HepG2 (cell line): Measurements from ENCODE around the gene GTF2F2. TPM values are rescaled to one million over a fixed set of nuclear protein-coding genes. Genes with fewer than 3 reads are reported as not detected.

ENCODE experiments used
- ARID4A ChIP-seq: sonication (generic); formaldehyde crosslinking; IDR thresholded peaks from 2 replicates; pipeline ENCODE4 v1.5.0; 2020; ENCODE audit warnings: mild to moderate bottlenecking, missing genetic modification reagents, borderline replicate concordance
- KLF15 ChIP-seq: sonication (generic); formaldehyde crosslinking; IDR thresholded peaks from 2 replicates; pipeline ENCODE4 v1.8.1; 2023; ENCODE audit warnings: borderline replicate concordance, mild to moderate bottlenecking, inconsistent platforms, missing genetic modification reagents, mixed read lengths
- MEF2D ChIP-seq: sonication (generic); formaldehyde crosslinking; IDR thresholded peaks from 2 replicates; pipeline ENCODE4 v1.5.1; 2020; ENCODE audit warnings: mild to moderate bottlenecking, missing genetic modification reagents
- NR2C2 ChIP-seq: sonication (generic); formaldehyde crosslinking; IDR thresholded peaks from 2 replicates; pipeline ENCODE4 v1.4.0; 2020; ENCODE audit warnings: missing genetic modification reagents, mild to moderate bottlenecking, moderate library complexity, borderline replicate concordance
- TFDP1 ChIP-seq: IDR thresholded peaks from 2 replicates; pipeline ENCODE4 v1.6.1; 2016; ENCODE audit warnings: missing compliant biosample characterization, missing genetic modification reagents, borderline replicate concordance
- THRA ChIP-seq: sonication (generic); formaldehyde crosslinking; IDR thresholded peaks from 2 replicates; pipeline ENCODE4 v1.4.0; 2020; ENCODE audit warnings: missing genetic modification reagents, borderline replicate concordance
- TOPORS ChIP-seq: sonication (generic); formaldehyde crosslinking; IDR thresholded peaks from 2 replicates; pipeline ENCODE4 v1.8.0; 2023; ENCODE audit warnings: mild to moderate bottlenecking, missing genetic modification reagents
- ZNF142 ChIP-seq: sonication (generic); formaldehyde crosslinking; IDR thresholded peaks from 2 replicates; pipeline ENCODE4 v1.4.0; 2020; ENCODE audit warnings: missing genetic modification reagents
- ZNF839 ChIP-seq: sonication (generic); formaldehyde crosslinking; IDR thresholded peaks from 2 replicates; pipeline ENCODE4 v1.4.0; 2020; ENCODE audit warnings: missing genetic modification reagents, mild to moderate bottlenecking, borderline replicate concordance
- ZNF850 ChIP-seq: sonication (generic); formaldehyde crosslinking; conservative IDR thresholded peaks from 2 replicates; pipeline ENCODE4 v1.9.0; 2021; ENCODE audit warnings: mild to moderate bottlenecking, missing genetic modification reagents
- polyA plus RNA-seq, 8 experiments: library from polyadenylated mRNA; depleted of rRNA in 3 of 8; stranded (reverse) in 7 of 8; unstranded in 1 of 8; fragments of >200 nt; fragmentation: Illumina TruSeq in 4 of 8; extraction: Trizol in 4 of 8; gene quantifications; 2 replicates each; pipeline versions ENCODE4 v1.2.1 to v1.2.3, GENCODE V29; 2011 to 2016; ENCODE audit warnings: low read depth in 4 of 8, missing spikeins in 1 of 8, mixed read lengths in 1 of 8; ENCODE audit not compliant: insufficient read depth in 1 of 8
- total RNA-seq, 5 experiments: library from RNA; depleted of rRNA; stranded (reverse); fragments of >200 nt; fragmentation: Illumina TruSeq; extraction: Trizol; gene quantifications; 2 replicates each; pipeline ENCODE4 v1.2.3, GENCODE V29; 2016; ENCODE audit warnings: low read depth in 1 of 5

The GTF2F2 gene
- total and polyA plus RNA-seq, 2 of the 13 experiments (the other 11 are each of a cell fraction or from before 2014, with no cell fraction given) = 10.6 to 32.8 TPM

- TF ChIP-seq ZNF142 (CRISPR knock-in tag) = no peak
- peak; percentile 79; the same call in 1 of the 2 replicates for TF ChIP-seq MEF2D
- no peak; the same call in 1 of the 2 replicates for TF ChIP-seq THRA (CRISPR knock-in tag)
- TF ChIP-seq NR2C2 (CRISPR knock-in tag) = peak; percentile 45; the same call in 1 of the 2 replicates
- peak; percentile 10; the same call in 1 of the 2 replicates for TF ChIP-seq TFDP1
- no peak for TF ChIP-seq TOPORS (CRISPR knock-in tag)
- TF ChIP-seq ARID4A (CRISPR knock-in tag) = peak; percentile 96
- no peak for TF ChIP-seq KLF15
- no peak for TF ChIP-seq ZNF839
- TF ChIP-seq ZNF850 (CRISPR knock-in tag) = no peak
These were observed at the start of gene GTF2F2 (continued) for GRCh38 chr13:45119991-45120864.
